Dermis microvascular lymphatic vessel endothelial cell (primary cell): Measurements from ENCODE around the gene NUP85. TPM values are rescaled to one million over a fixed set of nuclear protein-coding genes. Genes with fewer than 3 reads are reported as not detected.
A peak's percentile ranks its signal among the peaks of the same experiment; 100 is the strongest.
"Not testable (repeated sequence)": the region's sequence is repeated elsewhere in the genome, so short reads cannot be mapped to it uniquely, and the experiment has no call there.

ENCODE experiments used
- DNase-seq, 2 donors: peaks; one replicate each; pipeline versions ENCODE4 v3.0.0 to v3.0.0-alpha.2; 2010; ENCODE audit warnings: low read depth in 2 of 2
- total RNA-seq: library from RNA; depleted of rRNA; stranded (reverse); fragments of >200 nt; gene quantifications from 2 replicates; pipeline ENCODE4 v1.2.1, GENCODE V29; 2014

NUP85 gene
- total RNA-seq = 39.4 and 39.7 TPM in 2 replicates

- peak; percentile 79 to 94 for DNase-seq
Observed at GRCh38 chr17:75205037-75205792, at the start of gene NUP85. NUP85 (plus strand) TSS chr17:75205679; CDS start chr17:75205762, 83 bp downstream.

GRCh38 chr17:75158480-75158879, 47.0 kb upstream of the NUP85 start:
- peak in 1 of 2 donors; percentile 32 for DNase-seq

GRCh38 chr17:75159196-75160031, 46.1 kb upstream of the NUP85 start:
- DNase-seq = peak in 1 of 2 donors; percentile 16

GRCh38 chr17:75160211-75160610, 45.3 kb upstream of the NUP85 start:
- no peak for DNase-seq

- DNase-seq = no peak
Observed at GRCh38 chr17:75163074-75163473, 42.4 kb upstream of the NUP85 start.

- not testable (repeated sequence) for DNase-seq
Observed at GRCh38 chr17:75164606-75165005, 40.9 kb upstream of the NUP85 start.

GRCh38 chr17:75168998-75169397, 36.5 kb upstream of the NUP85 start:
- DNase-seq = no peak

- DNase-seq = no peak
Observed at GRCh38 chr17:75173526-75173925, 32.0 kb upstream of the NUP85 start.

GRCh38 chr17:75174996-75175395, 30.5 kb upstream of the NUP85 start:
- no peak for DNase-seq

GRCh38 chr17:75176625-75177024, 28.9 kb upstream of the NUP85 start:
- no peak for DNase-seq

GRCh38 chr17:75178453-75178852, 27.0 kb upstream of the NUP85 start:
- DNase-seq = no peak

GRCh38 chr17:75181110-75181509, 24.4 kb upstream of the NUP85 start:
- no peak for DNase-seq

GRCh38 chr17:75181608-75182318, 23.7 kb upstream of the NUP85 start:
- DNase-seq = peak in 1 of 2 donors; percentile 30

- no peak for DNase-seq
Observed at GRCh38 chr17:75182319-75182568, 23.2 kb upstream of the NUP85 start.

- peak; percentile 93 to 97 for DNase-seq
Observed at GRCh38 chr17:75182569-75183436, 22.7 kb upstream of the NUP85 start, which contains the start of gene SUMO2. SUMO2 (minus strand) TSS chr17:75182959; CDS start chr17:75182834, 125 bp downstream.

- DNase-seq = no peak
Observed at GRCh38 chr17:75183999-75184884, 21.2 kb upstream of the NUP85 start.

- DNase-seq = no peak
Observed at GRCh38 chr17:75188614-75189013, 16.9 kb upstream of the NUP85 start.

GRCh38 chr17:75191584-75191983, 13.9 kb upstream of the NUP85 start:
- DNase-seq = no peak

GRCh38 chr17:75194879-75195278, 10.6 kb upstream of the NUP85 start:
- no peak for DNase-seq
